ENCODE results near the gene ADAT3. TPM values are rescaled to one million over a fixed set of nuclear protein-coding genes. Genes with fewer than 3 reads are reported as not detected.

Gene ADAT3
- total and polyA plus RNA-seq, 2 of the 4 experiments (the other 2 are of a cell fraction) = 0.36 to 2.8 TPM

- ChIA-PET POLR2A (ENCODE audit: unreplicated experiment) (no interaction called here), CTCF (no interaction called here)
- no peak overlapping the region for H4K8ac ChIP-seq (ENCODE audit: low read depth in 2 of 2, low read length in 2 of 2)
- peak overlapping the region; percentile 6 for H2AFZ ChIP-seq (replicated peaks; ENCODE audit: low read length, poor library complexity)
- H3K14ac ChIP-seq (replicated peaks; ENCODE audit: low read depth, low read length) = no peak overlapping the region
- intact Hi-C loops (cut with micrococcal nuclease) = no loop called here
- no peak overlapping the region for H3K4me2 ChIP-seq (ENCODE audit: low read depth, low read length)
- H4K5ac ChIP-seq (ENCODE audit: low read depth, low read length) = no peak overlapping the region
- H3K27ac ChIP-seq (ENCODE audit: insufficient read depth, low read length) = no peak overlapping the region
- peak overlapping the region; percentile 78 for H2AK9ac ChIP-seq (replicated peaks; ENCODE audit: low read depth, low read length, poor library complexity)
- no peak overlapping the region for H3K9ac ChIP-seq (ENCODE audit: low read depth, low read length)
- H3K27me3 ChIP-seq (ENCODE audit: control insufficient read depth, insufficient read depth, low read length) = no peaks in the 10 kb centered on the region
- peaks cover 12% of the 10 kb centered on the region for H3K4me1 ChIP-seq (ENCODE audit: control insufficient read depth, insufficient read depth, low read length)
- H4K91ac ChIP-seq (ENCODE audit: insufficient read depth, low read depth, low read length) = no peak overlapping the region
- peaks cover 18% of the 10 kb centered on the region for H3K36me3 ChIP-seq (ENCODE audit: control insufficient read depth, insufficient read depth, low read length)
- H2BK15ac ChIP-seq (ENCODE audit: low read depth, low read length) = no peak overlapping the region
- in situ Hi-C loops (cut with MboI; ENCODE audit: low sequenced_read_pairs) = no loop called here
- no peak for DNase-seq
- 97% methylated on average over 15 of the region's 25 CpGs; no CpG with 5 or more reads in 1 of the 2 experiments for WGBS, 2 experiments (ENCODE audit: extremely low coverage in 2 of 2, insufficient read length in 1 of 2)
- no peak overlapping the region for H2BK120ac ChIP-seq (ENCODE audit: low read depth, low read length)
- no peak overlapping the region for H2BK20ac ChIP-seq (ENCODE audit: low read depth, low read length)
- H4K20me1 ChIP-seq (ENCODE audit: insufficient read depth, low read length) = peaks cover 40% of the 10 kb centered on the region
- H3K9me3 ChIP-seq (ENCODE audit: control insufficient read depth, insufficient read depth, low read length) = no peaks in the 10 kb centered on the region
- peaks cover 12 to 54% of the 10 kb centered on the region in 2 experiments for H3K79me1 ChIP-seq (ENCODE audit: low read depth in 1 of 2, low read length in 2 of 2)
- no peak for ATAC-seq (ENCODE audit: low read depth)
- H3K4me3 ChIP-seq (ENCODE audit: insufficient read depth, low read depth, low read length) = no peak overlapping the region
- TF ChIP-seq RFX5 (IDR thresholded peaks at IDR 0.05; ENCODE audit: low read depth, low read length) (no peak), CTCF (conservative IDR thresholded peaks at IDR 0.05; ENCODE audit: low read depth, low read length) (no peak), RAD21 (IDR thresholded peaks at IDR 0.05; ENCODE audit: low read length) (no peak), RCOR1 (IDR thresholded peaks at IDR 0.05; ENCODE audit: insufficient replicate concordance, low read length) (no peak), MAZ (IDR thresholded peaks at IDR 0.05; ENCODE audit: borderline replicate concordance, low read depth, low read length) (no peak), MAFK (IDR thresholded peaks at IDR 0.05; ENCODE audit: low read depth, low read length) (no peak), MXI1 (IDR thresholded peaks at IDR 0.05; ENCODE audit: borderline replicate concordance, low read depth, low read length) (no peak), BHLHE40 (IDR thresholded peaks at IDR 0.05; ENCODE audit: low read depth, low read length) (no peak), SMC3 (IDR thresholded peaks at IDR 0.05; ENCODE audit: low read depth, low read length) (no peak)
- no peak overlapping the region for H3K4ac ChIP-seq (ENCODE audit: low read depth, low read length)
- 0 out of 2 replicates have a peak overlapping the region, but pooled peaks have one; percentile 27 for H3K23ac ChIP-seq (ENCODE audit: low read depth, low read length)
- dilution Hi-C loops (cut with HindIII; ENCODE audit: low sequenced_read_pairs, unreplicated experiment) = no loop called here
- H3K18ac ChIP-seq (ENCODE audit: low read depth, low read length) = no peak overlapping the region
- BruUV-seq (replicated peaks) = no TSS peak
- H2BK5ac ChIP-seq (ENCODE audit: low read depth, low read length, poor library complexity, severe bottlenecking) = no peak overlapping the region
- no peak overlapping the region for H3K56ac ChIP-seq (ENCODE audit: extremely low read depth, insufficient read depth, low read length)
- no peak overlapping the region for H2AK5ac ChIP-seq (ENCODE audit: low read depth, low read length)
- H3K9me1 ChIP-seq (ENCODE audit: insufficient read depth, low read length) = 0 out of 2 replicates have a peak, but pooled peaks cover 2% of the 10 kb centered on the region
Observed at GRCh38 chr19:1872807-1873523, 32.2 kb upstream of the ADAT3 start.

Measured in IMR-90 (cell line).